Neutrophil (primary cell): ENCODE results near the gene KLHDC7B.
A peak's percentile ranks its signal among the peaks of the same experiment; 100 is the strongest.
"Not testable (repeated sequence)": the region's sequence is repeated elsewhere in the genome, so short reads cannot be mapped to it uniquely, and the experiment has no call there.

ENCODE experiments used
- H3K27ac ChIP-seq: fragments of 200-600 bp; sonication (generic); 2 replicates; pipeline ENCODE4 v1.5.1; 2016; ENCODE audit warnings: mild to moderate bottlenecking, moderate library complexity
- H3K27me3 ChIP-seq: fragments of 200-600 bp; sonication (generic); 2 replicates; pipeline ENCODE4 v1.6.0; 2016; ENCODE audit warnings: mild to moderate bottlenecking
- H3K36me3 ChIP-seq: fragments of 200-600 bp; sonication (generic); 2 replicates; pipeline ENCODE4 v1.5.1; 2017
- H3K4me1 ChIP-seq, 2 experiments: fragments of 200-600 bp in 1 of 2; sonication (generic) in 1 of 2; 1 replicate in 1 of 2; 2 replicates in 1 of 2; pipeline versions ENCODE4 v1.5.1 to v1.6.1; 2013 to 2016; ENCODE audit warnings: low read depth in 1 of 2, low read length in 1 of 2, mild to moderate bottlenecking in 1 of 2, moderate library complexity in 1 of 2; ENCODE audit not compliant: control insufficient read depth in 1 of 2, insufficient read depth in 1 of 2
- H3K4me3 ChIP-seq, 2 experiments: fragments of 200-600 bp in 1 of 2; sonication (generic) in 1 of 2; 1 replicate in 1 of 2; 2 replicates in 1 of 2; pipeline ENCODE4 v1.5.1; 2013 to 2016; ENCODE audit warnings: low read depth in 1 of 2, low read length in 1 of 2, mild to moderate bottlenecking in 1 of 2, moderate library complexity in 1 of 2
- H3K9me3 ChIP-seq: fragments of 200-600 bp; sonication (generic); 2 replicates; pipeline ENCODE4 v1.5.1; 2016
- CTCF ChIP-seq: fragments of 200-600 bp; sonication (generic); IDR thresholded peaks from 2 replicates; pipeline ENCODE4 v1.5.1; 2016; ENCODE audit warnings: antibody characterized with exemption

The KLHDC7B gene

GRCh38 chr22:50537765-50538164, 7.9 kb upstream of the KLHDC7B start:
- no peak for TF ChIP-seq CTCF
- H3K4me3 ChIP-seq: peak overlapping the region; percentile 44 to 59
- H3K4me1 ChIP-seq: peaks cover 84 to 99% of the 10 kb centered on the region in 2 experiments
- no peaks in the 10 kb centered on the region for H3K27me3 ChIP-seq
- H3K27ac ChIP-seq: peak overlapping the region; percentile 100
- H3K9me3 ChIP-seq: no peaks in the 10 kb centered on the region
- no peaks in the 10 kb centered on the region for H3K36me3 ChIP-seq

GRCh38 chr22:50540381-50540780, 5.3 kb upstream of the KLHDC7B start:
- H3K9me3 ChIP-seq: no peaks in the 10 kb centered on the region
- H3K4me3 ChIP-seq: peak overlapping the region; percentile 59 to 63
- no peaks in the 10 kb centered on the region for H3K36me3 ChIP-seq
- peaks cover under 1% of the 10 kb centered on the region for H3K27me3 ChIP-seq
- H3K27ac ChIP-seq: peak overlapping the region; percentile 100
- H3K4me1 ChIP-seq: peaks cover 85 to 98% of the 10 kb centered on the region in 2 experiments
- no peak for TF ChIP-seq CTCF

DNA sequence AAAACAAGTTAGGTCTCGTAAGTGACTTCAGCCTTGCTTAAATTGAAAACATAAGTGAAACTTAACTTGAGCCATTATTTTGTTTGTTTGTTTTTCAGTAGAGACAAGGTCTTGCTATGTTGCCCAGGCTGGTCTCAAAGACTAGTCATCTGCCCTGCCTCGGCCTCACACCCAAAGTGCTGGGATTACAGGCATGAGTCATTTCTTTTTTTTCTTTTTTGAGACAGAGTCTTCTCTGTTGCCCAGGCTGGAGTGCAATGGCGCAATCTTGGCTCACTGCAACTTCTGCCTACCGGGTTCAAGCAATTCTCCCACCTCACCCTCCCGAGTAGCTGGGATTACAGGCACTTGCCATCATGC, 4.1 kb upstream of the KLHDC7B start:
- Histone ChIP-seq H3K4me3 (peak overlapping the region; percentile 59 to 63), H3K27ac (peak overlapping the region; percentile 100), H3K27me3 (peaks cover 12% of the 10 kb centered on the region), H3K4me1 (peaks cover 85 to 88% of the 10 kb centered on the region in 2 experiments)
- H3K9me3 ChIP-seq, H3K36me3 ChIP-seq: not testable (repeated sequence)
- peak; percentile 19 for TF ChIP-seq CTCF

DNA sequence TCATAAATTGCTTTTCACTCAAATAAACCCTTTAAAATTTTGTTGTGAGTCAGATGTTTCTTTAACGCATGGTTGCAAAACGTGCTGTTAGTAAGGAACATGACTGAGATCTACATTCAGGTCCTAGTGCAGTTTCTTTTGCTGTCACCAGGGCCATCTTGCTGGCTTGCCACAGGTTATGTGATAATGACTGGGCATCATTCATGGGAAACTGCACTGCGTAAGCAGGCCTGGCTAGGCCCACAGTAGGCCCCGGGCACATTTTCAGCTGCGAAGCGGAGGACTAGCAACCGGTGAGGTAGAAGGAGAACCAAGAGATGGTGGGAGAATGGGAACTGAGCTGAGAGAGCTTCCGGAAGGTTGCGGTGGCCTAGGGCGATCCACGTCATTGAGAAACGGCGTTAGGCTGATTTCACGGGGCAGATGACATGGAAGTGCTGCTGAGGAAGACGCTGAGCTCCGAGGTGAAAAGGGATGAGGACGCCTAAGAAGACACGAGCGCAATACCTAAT, 3.2 kb upstream of the KLHDC7B start:
- Histone ChIP-seq H3K9me3 (no peaks in the 10 kb centered on the region), H3K27me3 (peaks cover 20% of the 10 kb centered on the region), H3K4me1 (peaks cover 77 to 79% of the 10 kb centered on the region in 2 experiments), H3K27ac (peak overlapping the region; percentile 100), H3K36me3 (no peaks in the 10 kb centered on the region), H3K4me3 (peak overlapping the region; percentile 59 to 63)
- TF ChIP-seq CTCF: peak; percentile 81

- H3K36me3 ChIP-seq: no peaks in the 10 kb centered on the region
- H3K4me3 ChIP-seq: peak overlapping the region; percentile 59 to 63
- H3K27ac ChIP-seq: peak overlapping the region; percentile 100
- no peaks in the 10 kb centered on the region for H3K9me3 ChIP-seq
- H3K4me1 ChIP-seq: peaks cover 71 to 77% of the 10 kb centered on the region in 2 experiments
- peaks cover 38% of the 10 kb centered on the region for H3K27me3 ChIP-seq
- peak; percentile 90 for TF ChIP-seq CTCF
Measured at GRCh38 chr22:50544078-50544745, 1.5 kb upstream of the KLHDC7B start.
